Brain microvascular endothelial cell (primary cell): ENCODE data around the gene PCBP2.
"Not testable (repeated sequence)": the region's sequence is repeated elsewhere in the genome, so short reads cannot be mapped to it uniquely, and the experiment has no call there.

Experiments
- DNase-seq: peaks from one replicate; pipeline ENCODE4 v3.0.0-alpha.2; 2020
- H3K27ac ChIP-seq: fragments of 250-450 bp; sonication (Bioruptor Pico); 2 replicates; pipeline ENCODE4 v1.5.1; 2020; ENCODE audit warnings: mild to moderate bottlenecking, moderate library complexity
- H3K27me3 ChIP-seq: fragments of 250-450 bp; sonication (Bioruptor Pico); replicated peaks from 2 replicates; pipeline ENCODE4 v1.5.1; 2020; ENCODE audit warnings: mild to moderate bottlenecking
- H3K36me3 ChIP-seq: fragments of 250-450 bp; sonication (Bioruptor Pico); replicated peaks from 2 replicates; pipeline ENCODE4 v1.5.1; 2020; ENCODE audit warnings: mild to moderate bottlenecking
- H3K4me3 ChIP-seq: 2 replicates; pipeline ENCODE4 v1.5.1; 2011; ENCODE audit warnings: low read depth, mild to moderate bottlenecking, control low read depth, low read length, moderate library complexity
- CTCF ChIP-seq: IDR thresholded peaks from 2 replicates; pipeline ENCODE4 v1.5.1; 2011; ENCODE audit warnings: low read depth, mild to moderate bottlenecking, moderate library complexity, low read length, control low read depth, inconsistent platforms; ENCODE audit errors: missing control alignments
- in situ Hi-C: cut with HindIII; loops from 2 replicates; pipeline ENCODE4 v1.10.0; 2017; ENCODE audit warnings: low sequenced_read_pairs, low pct_ligation_motif_present

The PCBP2 gene

GRCh38 chr12:53427905-53428594 lies 23.9 kb upstream of the PCBP2 start:
- Histone ChIP-seq H3K27me3 (no peaks in the 10 kb centered on the region), H3K36me3 (no peaks in the 10 kb centered on the region), H3K27ac (no peak overlapping the region), H3K4me3 (no peak overlapping the region)
- in situ Hi-C loops: no loop called here
- DNase-seq: peak; percentile 85
- TF ChIP-seq CTCF: no peak

- no peak for TF ChIP-seq CTCF
- Histone ChIP-seq H3K27me3 (no peaks in the 10 kb centered on the region), H3K4me3 (no peak overlapping the region), H3K27ac (no peak overlapping the region), H3K36me3 (no peaks in the 10 kb centered on the region)
- DNase-seq: no peak
- in situ Hi-C loops: no loop called here
These were observed 23.2 kb upstream of the PCBP2 start for GRCh38 chr12:53428741-53429140.

- no peak overlapping the region for H3K27ac ChIP-seq
- H3K4me3 ChIP-seq: no peak overlapping the region
- H3K36me3 ChIP-seq: no peaks in the 10 kb centered on the region
- DNase-seq: no peak
- in situ Hi-C loops: no loop called here
- H3K27me3 ChIP-seq: no peaks in the 10 kb centered on the region
- TF ChIP-seq CTCF: no peak
These were observed 21.8 kb upstream of the PCBP2 start for GRCh38 chr12:53430116-53430515.

GRCh38 chr12:53431187-53431586 lies 20.7 kb upstream of the PCBP2 start:
- no peak for DNase-seq
- Histone ChIP-seq H3K27me3 (no peaks in the 10 kb centered on the region), H3K27ac (no peak overlapping the region), H3K4me3 (no peak overlapping the region), H3K36me3 (no peaks in the 10 kb centered on the region)
- in situ Hi-C loops: no loop called here
- TF ChIP-seq CTCF: no peak

GRCh38 chr12:53435326-53435725 lies 16.6 kb upstream of the PCBP2 start:
- H3K4me3 ChIP-seq, H3K36me3 ChIP-seq, H3K27me3 ChIP-seq, in situ Hi-C loops, H3K27ac ChIP-seq, DNase-seq: not testable (repeated sequence)

- H3K4me3 ChIP-seq, H3K36me3 ChIP-seq, H3K27me3 ChIP-seq, DNase-seq, H3K27ac ChIP-seq, in situ Hi-C loops: not testable (repeated sequence)
These were observed 12.3 kb upstream of the PCBP2 start for GRCh38 chr12:53439582-53439981.
